K562 (cell line): ENCODE results near the gene TRAPPC5. TPM values are rescaled to one million over a fixed set of nuclear protein-coding genes. Genes with fewer than 3 reads are reported as not detected.

Source experiments
- ATAC-seq: fragments of 200-7000 bp; cut with Tn5 transposase; 3 replicates; pipeline ENCODE4 v1.9.1; 2020; ENCODE audit warnings: moderate library complexity
- BruUV-seq: library from RNA; stranded (reverse); fragments of 400-500 nt; replicated peaks from 2 replicates; lab custom pipeline; 2021; lab: Mats Ljungman, UMichigan
- CTCF ChIA-PET: fragments of 300-600 bp; formaldehyde crosslinking; extraction: SDS; loops from one replicate; lab custom pipeline; 2021; ENCODE audit warnings: low intra/inter-chr PET ratio; lab: Yijun Ruan, JAX
- POLR2A ChIA-PET: fragments of 300-600, 350-650 bp; sonication (Branson Sonifier 250); formaldehyde crosslinking; extraction: SDS; loops from one replicate; lab custom pipeline; 2021; ENCODE audit warnings: antibody characterized with exemption, inconsistent platforms; lab: Yijun Ruan, JAX
- DNase-seq, 4 experiments: peaks; one replicate each; pipeline versions ENCODE4 v3.0.0 to v3.0.0-alpha.2; 2011 to 2018; ENCODE audit warnings: low spot score in 3 of 4, mixed read lengths in 3 of 4; ENCODE audit errors: extremely low read depth in 1 of 4
- FAIRE-seq: peaks from 2 replicates; lab custom pipeline; 2011; peaks lifted over from hg19 to GRCh38; lab: Jason Lieb, UNC
- H2AFZ ChIP-seq: 2 replicates; pipeline ENCODE4 v1.6.0; 2011; ENCODE audit warnings: low read depth, low read length, control low read depth, inconsistent platforms
- H3K27ac ChIP-seq: fragments of 200-600 bp; 3 replicates; pipeline ENCODE4 v1.8.0; 2011; ENCODE audit warnings: low read depth, mild to moderate bottlenecking, control low read depth, inconsistent platforms, low read length, moderate library complexity, mixed read lengths; ENCODE audit errors: extremely low read depth
- H3K27me3 ChIP-seq, 2 experiments: fragments of 300-600 bp in 1 of 2; 2 replicates in 1 of 2; 3 replicates in 1 of 2; pipeline versions ENCODE4 v1.6.0 to v1.8.0; 2011; ENCODE audit warnings: inconsistent platforms in 2 of 2, low read length in 2 of 2, mild to moderate bottlenecking in 1 of 2, mixed read lengths in 1 of 2, moderate library complexity in 1 of 2; ENCODE audit not compliant: control insufficient read depth in 2 of 2, insufficient read depth in 2 of 2
- H3K36me3 ChIP-seq: fragments of 300-600 bp; 3 replicates; pipeline ENCODE4 v1.8.0; 2011; ENCODE audit warnings: mild to moderate bottlenecking, low read length, inconsistent platforms; ENCODE audit not compliant: control insufficient read depth, insufficient read depth
- H3K4me1 ChIP-seq, 2 experiments: fragments of 200-600 bp in 1 of 2; replicated peaks in 1 of 2; 2 replicates in 1 of 2; 3 replicates in 1 of 2; pipeline versions ENCODE4 v1.5.1 to v1.8.0; 2011; ENCODE audit warnings: inconsistent platforms in 2 of 2, low read length in 2 of 2, mild to moderate bottlenecking in 1 of 2, mixed read lengths in 1 of 2, moderate library complexity in 1 of 2; ENCODE audit not compliant: control insufficient read depth in 2 of 2, insufficient read depth in 2 of 2
- H3K4me2 ChIP-seq: 2 replicates; pipeline ENCODE4 v1.6.1; 2011; ENCODE audit warnings: low read length, control low read depth, inconsistent platforms, mixed read lengths; ENCODE audit not compliant: insufficient read depth
- H3K4me3 ChIP-seq: fragments of 200-600 bp; sonication (generic), shearing (Covaris generic); 2 replicates; pipeline ENCODE4 v1.5.1; 2016; ENCODE audit warnings: control low read depth, inconsistent platforms
- H3K79me2 ChIP-seq: fragments of 200-600 bp; 3 replicates; pipeline ENCODE4 v1.8.0; 2011; ENCODE audit warnings: low read length, inconsistent platforms; ENCODE audit not compliant: control insufficient read depth, insufficient read depth
- H3K9ac ChIP-seq, 2 experiments: 2 replicates each; pipeline versions ENCODE4 v1.6.0 to v1.6.1; 2011; ENCODE audit warnings: low read depth in 2 of 2, low read length in 2 of 2, control low read depth in 1 of 2, inconsistent platforms in 1 of 2, mild to moderate bottlenecking in 1 of 2, mixed read lengths in 1 of 2; ENCODE audit not compliant: insufficient read depth in 1 of 2
- H3K9me1 ChIP-seq: one replicate; pipeline ENCODE4 v1.6.0; 2011; ENCODE audit warnings: inconsistent platforms, mild to moderate bottlenecking, low read length, moderate library complexity; ENCODE audit not compliant: control insufficient read depth, insufficient read depth
- H3K9me3 ChIP-seq: replicated peaks from 2 replicates; pipeline ENCODE4 v1.5.1; 2011; ENCODE audit warnings: low read depth, low read length, inconsistent platforms; ENCODE audit not compliant: control insufficient read depth, insufficient read depth
- H4K20me1 ChIP-seq: replicated peaks from 2 replicates; pipeline ENCODE4 v1.6.1; 2011; ENCODE audit warnings: low read length, inconsistent platforms, mixed read lengths; ENCODE audit not compliant: control insufficient read depth, insufficient read depth
- CBX3 ChIP-seq, 2 experiments: IDR thresholded peaks; 1 replicate in 1 of 2; 2 replicates in 1 of 2; pipeline ENCODE4 v1.6.1; 2012; ENCODE audit warnings: inconsistent platforms in 2 of 2, low read length in 2 of 2, borderline replicate concordance in 1 of 2, control low read depth in 1 of 2
- COPS2 ChIP-seq: fragments of 450-650 bp; conservative IDR thresholded peaks from 2 replicates; pipeline ENCODE4 v1.6.1; 2016; ENCODE audit warnings: mild to moderate bottlenecking, moderate library complexity
- EGR1 ChIP-seq: fragments of 450-650 bp; conservative IDR thresholded peaks from 2 replicates; pipeline ENCODE4 v1.6.1; 2017; ENCODE audit warnings: mild to moderate bottlenecking
- ELF4 ChIP-seq: fragments of 450-650 bp; formaldehyde crosslinking; IDR thresholded peaks from 2 replicates; pipeline ENCODE4 v1.4.0; 2022; ENCODE audit warnings: missing genetic modification characterization
- NFATC3 ChIP-seq: fragments of 450-650 bp; IDR thresholded peaks from 2 replicates; pipeline ENCODE4 v1.6.1; 2017; ENCODE audit warnings: mild to moderate bottlenecking
- NFRKB ChIP-seq: fragments of 450-650 bp; IDR thresholded peaks from 2 replicates; pipeline ENCODE4 v1.6.1; 2016; ENCODE audit warnings: low read depth
- RBM22 ChIP-seq: fragments of 200-400 bp; formaldehyde crosslinking; IDR thresholded peaks from 2 replicates; pipeline ENCODE4 v1.6.1; 2018; ENCODE audit warnings: low read length, low read depth; ENCODE audit not compliant: poor library complexity, severe bottlenecking
- RBM34 ChIP-seq: fragments of 200-400 bp; formaldehyde crosslinking; IDR thresholded peaks from 2 replicates; pipeline ENCODE4 v1.6.1; 2018; ENCODE audit warnings: low read length, borderline replicate concordance; ENCODE audit not compliant: insufficient read depth
- RBM39 ChIP-seq: fragments of 200-400 bp; formaldehyde crosslinking; optimal IDR thresholded peaks from 2 replicates; pipeline ENCODE3; 2018; ENCODE audit warnings: low read depth, low read length
- SAP30 ChIP-seq: fragments of 200-600 bp; sonication (generic); IDR thresholded peaks from 2 replicates; pipeline ENCODE4 v1.6.1; 2012; ENCODE audit warnings: borderline replicate concordance, low read depth, mild to moderate bottlenecking, moderate library complexity, low read length, control low read depth, inconsistent platforms; ENCODE audit not compliant: insufficient read depth, poor library complexity, severe bottlenecking
- TCF15 ChIP-seq: fragments of 250-450 bp; sonication (Bioruptor Pico); IDR thresholded peaks from 2 replicates; pipeline ENCODE4 v1.8.0; 2022; ENCODE audit warnings: moderate library complexity, mild to moderate bottlenecking, inconsistent platforms
- YY1 ChIP-seq, 3 experiments: IDR thresholded peaks; 2 replicates each; pipeline ENCODE4 v1.6.1; 2011; ENCODE audit warnings: low read length in 2 of 3, mild to moderate bottlenecking in 2 of 3, moderate library complexity in 2 of 3, borderline replicate concordance in 1 of 3, control low read depth in 1 of 3, low read depth in 1 of 3; ENCODE audit not compliant: insufficient read depth in 3 of 3, insufficient replicate concordance in 2 of 3, control insufficient read depth in 1 of 3, insufficient read length in 1 of 3; ENCODE audit errors: extremely low read depth in 1 of 3
- ZC3H8 ChIP-seq: fragments of 450-650 bp; IDR thresholded peaks from 2 replicates; pipeline ENCODE4 v1.6.1; 2017
- ZNF212 ChIP-seq: fragments of 450-650 bp; formaldehyde crosslinking; IDR thresholded peaks from 2 replicates; pipeline ENCODE4 v1.4.0; 2020; ENCODE audit warnings: mild to moderate bottlenecking
- ZNF24 ChIP-seq: fragments of 450-650 bp; IDR thresholded peaks from 2 replicates; pipeline ENCODE4 v1.6.1; 2016
- ZNF696 ChIP-seq: fragments of 250-450 bp; sonication (Bioruptor Pico); conservative IDR thresholded peaks from 2 replicates; pipeline ENCODE4 v1.4.0; 2020; ENCODE audit warnings: mild to moderate bottlenecking, moderate library complexity
- WGBS: fragments of 100-300 bp; shearing (Covaris generic); methylation state at CpG from one replicate; pipeline ENCODE4 v1.1.6; 2016; ENCODE audit warnings: low coverage, mixed read lengths; ENCODE audit not compliant: insufficient coverage; ENCODE audit errors: missing lambda C conversion rate; 5-methylcytosine and 5-hydroxymethylcytosine counted together
- in situ Hi-C: fragments of 300-500 bp; cut with MboI; formaldehyde crosslinking; loops from 4 replicates; pipeline ENCODE4 v1.15.0; 2018; ENCODE audit warnings: inconsistent platforms, mixed read lengths
- intact Hi-C: fragments of 100-400 bp; cut with micrococcal nuclease; formaldehyde crosslinking; loops from 2 replicates; pipeline ENCODE4 v1.14.2; 2022
- polyA plus RNA-seq, 8 experiments: library from polyadenylated mRNA; depleted of rRNA in 4 of 8; stranded (reverse) in 5 of 8; unstranded in 3 of 8; fragments of >200 nt; fragmentation: Nextera tagmentation in 2 of 8; fragmentation: Illumina TruSeq in 1 of 8; extraction: Ambion mirVana in 2 of 8; extraction: Trizol in 1 of 8; gene quantifications; 2 replicates each; pipeline versions ENCODE4 v1.2.1 to v1.2.3, GENCODE V29; 2011 to 2014; ENCODE audit warnings: inconsistent platforms in 1 of 8, missing spikeins in 1 of 8
- total RNA-seq, 7 experiments: library from RNA; depleted of rRNA in 6 of 7; stranded (reverse); fragments of >200 nt in 6 of 7; fragmentation: Illumina TruSeq in 2 of 7; extraction: Trizol in 2 of 7; gene quantifications; 2 replicates each; pipeline versions ENCODE4 v1.2.1 to v1.2.3, GENCODE V29; 2011 to 2021; ENCODE audit warnings: low replicate concordance in 1 of 7
- TF ChIP-seq, protein P1 (sequence below): fragments of 250-450 bp; sonication (Bioruptor Pico); IDR thresholded peaks from 2 replicates; pipeline ENCODE4 v1.5.0; 2021
- TF ChIP-seq, protein P2 (sequence below): fragments of 250-450 bp; sonication (Bioruptor Pico); IDR thresholded peaks from 2 replicates; pipeline ENCODE4 v1.5.0; 2020; ENCODE audit warnings: mild to moderate bottlenecking
- TF ChIP-seq, protein P3 (sequence below): IDR thresholded peaks from 2 replicates; pipeline ENCODE4 v1.6.1; 2012; ENCODE audit warnings: low read depth, low read length, improper control_type of control experiment, borderline replicate concordance

The TRAPPC5 gene
- total and polyA plus RNA-seq, 9 of the 15 experiments (the other 6 are each of a cell fraction or from before 2014, with no cell fraction given) = 2.0 to 76.9 (median 29.3) TPM

- CTCF ChIA-PET = no interaction called here
- TF ChIP-seq, protein P1, sequence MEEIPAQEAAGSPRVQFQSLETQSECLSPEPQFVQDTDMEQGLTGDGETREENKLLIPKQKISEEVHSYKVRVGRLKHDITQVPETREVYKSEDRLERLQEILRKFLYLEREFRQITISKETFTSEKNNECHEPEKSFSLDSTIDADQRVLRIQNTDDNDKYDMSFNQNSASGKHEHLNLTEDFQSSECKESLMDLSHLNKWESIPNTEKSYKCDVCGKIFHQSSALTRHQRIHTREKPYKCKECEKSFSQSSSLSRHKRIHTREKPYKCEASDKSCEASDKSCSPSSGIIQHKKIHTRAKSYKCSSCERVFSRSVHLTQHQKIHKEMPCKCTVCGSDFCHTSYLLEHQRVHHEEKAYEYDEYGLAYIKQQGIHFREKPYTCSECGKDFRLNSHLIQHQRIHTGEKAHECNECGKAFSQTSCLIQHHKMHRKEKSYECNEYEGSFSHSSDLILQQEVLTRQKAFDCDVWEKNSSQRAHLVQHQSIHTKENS (CRISPR knock-in tag) = no peak
- TF ChIP-seq CBX3 (IDR thresholded peaks at IDR 0.05; ENCODE audit: borderline replicate concordance in 1 of 2, low read length in 2 of 2) = no peak
- TF ChIP-seq ELF4 (CRISPR knock-in tag) = no peak
- TF ChIP-seq COPS2 = no peak
- TF ChIP-seq, protein P2, sequence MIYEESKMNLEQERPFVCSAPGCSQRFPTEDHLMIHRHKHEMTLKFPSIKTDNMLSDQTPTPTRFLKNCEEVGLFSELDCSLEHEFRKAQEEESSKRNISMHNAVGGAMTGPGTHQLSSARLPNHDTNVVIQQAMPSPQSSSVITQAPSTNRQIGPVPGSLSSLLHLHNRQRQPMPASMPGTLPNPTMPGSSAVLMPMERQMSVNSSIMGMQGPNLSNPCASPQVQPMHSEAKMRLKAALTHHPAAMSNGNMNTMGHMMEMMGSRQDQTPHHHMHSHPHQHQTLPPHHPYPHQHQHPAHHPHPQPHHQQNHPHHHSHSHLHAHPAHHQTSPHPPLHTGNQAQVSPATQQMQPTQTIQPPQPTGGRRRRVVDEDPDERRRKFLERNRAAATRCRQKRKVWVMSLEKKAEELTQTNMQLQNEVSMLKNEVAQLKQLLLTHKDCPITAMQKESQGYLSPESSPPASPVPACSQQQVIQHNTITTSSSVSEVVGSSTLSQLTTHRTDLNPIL (CRISPR knock-in tag) = no peak
- TF ChIP-seq ZC3H8 = no peak
- TF ChIP-seq, protein P3, sequence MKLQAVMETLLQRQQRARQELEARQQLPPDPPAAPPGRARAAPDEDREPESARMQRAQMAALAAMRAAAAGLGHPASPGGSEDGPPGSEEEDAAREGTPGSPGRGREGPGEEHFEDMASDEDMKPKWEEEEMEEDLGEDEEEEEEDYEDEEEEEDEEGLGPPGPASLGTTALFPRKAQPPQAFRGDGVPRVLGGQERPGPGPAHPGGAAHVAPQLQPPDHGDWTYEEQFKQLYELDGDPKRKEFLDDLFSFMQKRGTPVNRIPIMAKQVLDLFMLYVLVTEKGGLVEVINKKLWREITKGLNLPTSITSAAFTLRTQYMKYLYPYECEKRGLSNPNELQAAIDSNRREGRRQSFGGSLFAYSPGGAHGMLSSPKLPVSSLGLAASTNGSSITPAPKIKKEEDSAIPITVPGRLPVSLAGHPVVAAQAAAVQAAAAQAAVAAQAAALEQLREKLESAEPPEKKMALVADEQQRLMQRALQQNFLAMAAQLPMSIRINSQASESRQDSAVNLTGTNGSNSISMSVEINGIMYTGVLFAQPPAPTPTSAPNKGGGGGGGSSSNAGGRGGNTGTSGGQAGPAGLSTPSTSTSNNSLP = no peak
- no peak for TF ChIP-seq SAP30
- TF ChIP-seq NFRKB = no peak
- no peak for TF ChIP-seq ZNF696
- no peak for TF ChIP-seq RBM39
- TF ChIP-seq RBM22 = no peak
- no peak for TF ChIP-seq TCF15 (CRISPR knock-in tag)
- no peak for TF ChIP-seq ZNF212
- no peak for TF ChIP-seq RBM34
- no peak for TF ChIP-seq NFATC3
- no peak for TF ChIP-seq YY1 (IDR thresholded peaks at IDR 0.05; ENCODE audit: borderline replicate concordance in 1 of 3, control insufficient read depth in 1 of 3, extremely low read depth in 1 of 3, insufficient read depth in 3 of 3, insufficient read length in 1 of 3, insufficient replicate concordance in 2 of 3, low read depth in 1 of 3, low read length in 2 of 3)
- no peak for TF ChIP-seq EGR1
- TF ChIP-seq ZNF24 = no peak
These were observed 8.5 kb downstream of the TRAPPC5 start for GRCh38 chr19:7689165-7689564.

More at GRCh38 chr19:7689165-7689564, 8.5 kb downstream of the TRAPPC5 start:
- H3K79me2 ChIP-seq = no peaks in the 10 kb centered on the region
- no peak overlapping the region for H3K9ac ChIP-seq
- POLR2A ChIA-PET = interaction anchor here (0.6 to 1.0 kb wide), 3 partner anchors 9 to 26 kb away, joined by 3 read pairs; no protein-coding TSS in a partner anchor
- DNase-seq (no peak), ATAC-seq (no peak), FAIRE-seq (no peak)
- no TSS peak for BruUV-seq
- no peak overlapping the region for H3K4me3 ChIP-seq
- no peak overlapping the region for H2AFZ ChIP-seq
- 39% methylated on average over 19 of the region's 23 CpGs for WGBS
- intact Hi-C loops = loop anchor here (10.0 kb wide), 1 partner anchor 334 kb away; no protein-coding TSS in a partner anchor
- H4K20me1 ChIP-seq = no peaks in the 10 kb centered on the region
- peaks cover 5 to 50% of the 10 kb centered on the region in 2 experiments; a peak in 3 of 5 replicates for H3K27me3 ChIP-seq
- no peak overlapping the region for H3K4me2 ChIP-seq
- H3K36me3 ChIP-seq = no peaks in the 10 kb centered on the region
- no peaks in the 10 kb centered on the region for H3K9me1 ChIP-seq
- H3K9me3 ChIP-seq = peaks cover 3% of the 10 kb centered on the region
- peaks cover 0 to 11% of the 10 kb centered on the region in 2 experiments; a peak in 1 of 5 replicates for H3K4me1 ChIP-seq
- no peak overlapping the region for H3K27ac ChIP-seq
- in situ Hi-C loops = loop anchor here (10.0 kb wide), 1 partner anchor 334 kb away; no protein-coding TSS in a partner anchor
